GOT3 (cell line): Measurements from ENCODE around the gene RPS19.

Source experiments
- DNase-seq: peaks from one replicate; lab custom pipeline; 2025; ENCODE audit warnings: mixed read lengths; lab: John Stamatoyannopoulos, UW

RPS19 gene

DNA sequence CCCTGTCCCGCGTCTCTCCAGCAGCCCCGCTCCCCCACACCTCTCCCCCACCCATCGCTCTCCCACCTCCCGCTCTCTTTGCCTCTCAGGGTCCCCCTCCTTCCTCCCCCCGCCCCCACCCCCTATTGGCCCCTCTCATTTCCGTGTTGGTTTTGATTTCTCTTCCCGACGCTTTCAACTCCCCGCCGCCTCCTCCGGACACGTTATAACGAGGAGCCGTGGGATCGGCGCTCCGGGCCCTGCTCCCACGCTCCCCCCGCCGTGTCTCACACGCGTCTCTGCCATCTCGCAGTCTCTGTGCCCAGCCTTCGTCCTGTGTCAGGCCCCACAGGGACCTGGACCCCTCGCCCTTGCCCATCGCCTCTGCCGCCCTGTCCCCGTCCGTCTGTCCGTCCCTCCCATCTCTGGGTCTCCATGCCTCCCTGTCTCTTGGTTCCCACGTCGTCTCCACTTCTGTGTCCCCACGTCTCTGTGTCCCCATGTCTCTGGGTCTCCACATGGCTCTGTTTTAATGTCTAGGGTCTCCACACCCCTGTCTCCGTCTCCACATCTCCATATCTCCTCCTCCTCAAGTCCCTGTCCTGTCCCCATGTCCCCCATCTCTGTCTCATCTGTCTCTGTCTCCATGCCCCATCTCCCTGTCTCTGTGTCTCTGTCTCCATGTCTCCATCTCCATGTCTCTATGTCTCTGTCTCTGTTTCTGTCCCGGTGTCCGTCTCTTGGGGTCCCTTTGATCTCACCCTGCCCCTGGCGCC lies 55.1 kb downstream of the RPS19 start:
- DNase-seq = no peak

DNA sequence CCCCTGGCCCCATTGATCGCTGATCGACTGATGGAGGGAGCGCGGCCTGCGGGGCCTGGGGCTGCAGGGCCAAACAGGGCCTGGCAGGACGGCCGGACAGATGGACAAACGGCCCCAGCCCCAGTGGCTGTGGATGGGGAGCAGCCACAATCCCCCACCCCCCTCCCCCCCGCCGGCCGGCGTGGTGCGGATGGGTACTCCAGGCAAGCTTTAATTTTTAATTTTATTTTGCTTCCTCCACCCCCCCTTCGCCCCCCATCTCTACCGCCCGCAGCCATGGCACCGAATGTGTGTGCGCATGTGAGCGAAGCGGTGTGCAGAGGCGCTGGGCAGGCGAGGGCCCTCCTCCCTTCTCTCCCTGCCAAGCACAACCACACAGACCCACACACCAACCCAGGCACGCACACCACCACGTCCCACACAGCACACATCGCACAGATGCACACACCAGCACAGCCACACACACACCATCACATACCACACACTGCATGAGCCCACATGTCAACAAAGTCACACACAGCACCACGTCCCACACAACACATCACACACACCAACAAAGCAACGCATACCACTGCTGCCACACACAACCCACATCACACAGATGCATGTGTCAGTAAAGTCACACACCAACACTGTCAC lies 55.8 kb downstream of the RPS19 start:
- no peak for DNase-seq

DNA sequence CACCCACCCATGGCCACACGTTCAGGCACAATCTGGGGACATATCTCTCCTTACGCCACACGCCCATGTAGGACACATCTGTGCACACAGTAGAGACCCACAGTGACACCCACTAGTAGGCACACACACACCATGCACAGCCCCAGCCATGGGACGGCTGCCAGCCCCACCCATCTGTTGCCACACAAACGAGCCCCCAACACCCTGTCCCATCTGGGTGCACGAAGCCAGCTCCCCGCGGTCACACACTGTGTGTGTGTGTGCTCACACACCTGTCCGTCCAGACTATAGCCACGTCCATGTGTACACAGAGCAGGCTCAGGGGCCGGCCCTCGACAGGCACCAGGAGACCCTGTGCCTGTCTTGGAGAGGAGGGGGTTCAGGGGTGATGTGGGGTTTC lies 57.6 kb downstream of the RPS19 start:
- no peak for DNase-seq

DNA sequence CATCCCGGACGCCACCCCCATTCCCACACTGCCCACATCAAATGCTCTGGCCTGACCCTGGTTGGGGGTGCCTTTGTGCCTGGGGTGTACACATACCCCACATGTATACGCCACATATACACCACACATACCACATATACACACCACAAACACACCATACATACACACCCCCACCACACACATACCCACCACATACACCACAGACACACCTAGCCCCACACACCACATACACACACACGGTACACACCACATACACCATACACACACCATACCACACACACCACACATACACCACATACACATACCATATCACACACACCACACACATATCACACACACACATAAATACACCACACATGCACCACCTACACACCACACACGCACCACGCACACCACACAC lies 58.0 kb downstream of the RPS19 start:
- DNase-seq = no peak

DNA sequence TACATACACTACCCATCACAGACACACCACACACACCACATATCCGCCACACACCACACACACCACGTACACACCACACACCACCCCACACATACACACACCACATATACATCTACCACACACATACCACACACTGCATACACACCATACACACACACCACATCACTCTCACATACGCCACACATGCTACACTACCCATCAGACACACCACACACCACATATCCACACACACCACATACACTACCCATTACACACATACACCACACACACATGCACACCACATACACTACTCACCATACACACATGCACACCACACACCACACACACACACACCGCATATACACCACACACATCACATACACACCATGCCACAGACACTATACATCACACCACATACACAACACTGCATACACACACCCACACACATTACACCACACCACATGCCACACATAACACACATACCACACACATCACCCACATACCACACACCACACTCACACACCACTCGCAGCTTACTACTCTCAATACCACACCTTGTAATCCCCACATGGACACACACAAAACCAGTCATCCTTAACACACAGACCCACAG lies 58.7 kb downstream of the RPS19 start:
- no peak for DNase-seq

DNA sequence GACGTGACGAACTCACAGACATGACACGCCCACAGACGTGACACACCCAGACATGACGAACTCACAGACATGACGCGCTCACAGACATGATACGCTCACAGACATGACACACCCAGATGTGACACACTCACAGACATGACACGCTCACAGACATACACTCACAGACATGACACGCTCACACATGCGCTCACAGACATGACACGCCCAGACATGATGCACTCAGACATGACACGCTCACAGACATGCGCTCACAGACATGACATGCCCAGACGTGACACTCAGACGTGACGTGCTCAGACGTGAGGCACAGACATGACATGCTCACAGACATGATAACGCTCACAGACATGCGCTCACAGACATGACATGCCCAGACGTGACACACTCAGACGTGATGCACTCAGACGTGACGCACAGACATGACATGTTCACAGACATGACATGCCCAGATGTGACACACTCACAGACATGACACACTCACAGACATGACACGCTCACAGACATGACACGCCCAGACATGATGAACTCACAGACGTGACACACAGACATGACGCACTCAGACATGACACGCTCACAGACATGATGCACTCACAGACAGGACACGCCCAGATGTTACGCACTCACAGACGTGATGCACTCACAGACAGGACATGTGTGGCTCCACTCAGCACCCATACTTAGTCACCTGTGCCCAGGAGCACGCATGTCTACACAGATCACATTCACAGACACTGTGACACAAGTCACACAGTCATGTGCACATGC lies 60.1 kb downstream of the RPS19 start:
- no peak for DNase-seq

DNA sequence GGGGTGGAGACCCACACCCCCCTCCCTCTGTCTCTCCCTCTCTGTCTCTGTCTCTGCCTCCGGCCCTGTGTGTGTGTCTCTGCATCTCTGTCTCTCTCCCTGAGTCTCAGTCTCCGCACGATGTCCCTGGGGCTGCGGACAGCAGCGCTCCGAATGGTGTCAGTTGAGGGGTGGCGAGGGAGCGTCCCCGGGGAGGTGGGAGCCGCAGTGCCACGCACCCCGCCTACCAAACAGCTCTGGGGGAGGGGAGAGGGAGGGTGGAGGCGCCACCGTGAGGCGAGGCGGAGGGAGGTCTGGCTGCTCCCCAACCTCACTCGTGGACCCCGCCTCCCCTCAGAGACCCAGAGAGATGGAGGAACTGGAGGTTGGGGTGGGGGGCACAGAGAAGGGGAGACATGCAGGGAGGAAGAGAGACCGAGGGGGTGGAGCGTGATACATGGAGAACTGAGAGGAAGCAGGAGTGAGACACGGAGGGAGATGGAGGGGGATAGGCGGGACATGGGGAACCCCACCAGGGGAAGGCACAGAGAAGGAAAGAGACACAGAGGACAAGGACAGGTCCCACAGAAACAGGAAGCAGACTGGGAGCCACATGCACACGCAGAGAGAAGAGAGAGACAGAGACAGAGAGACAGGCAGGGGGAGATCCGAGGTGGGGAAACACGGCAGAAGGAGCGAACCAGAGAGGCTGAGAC lies 61.0 kb downstream of the RPS19 start:
- DNase-seq = no peak

DNA sequence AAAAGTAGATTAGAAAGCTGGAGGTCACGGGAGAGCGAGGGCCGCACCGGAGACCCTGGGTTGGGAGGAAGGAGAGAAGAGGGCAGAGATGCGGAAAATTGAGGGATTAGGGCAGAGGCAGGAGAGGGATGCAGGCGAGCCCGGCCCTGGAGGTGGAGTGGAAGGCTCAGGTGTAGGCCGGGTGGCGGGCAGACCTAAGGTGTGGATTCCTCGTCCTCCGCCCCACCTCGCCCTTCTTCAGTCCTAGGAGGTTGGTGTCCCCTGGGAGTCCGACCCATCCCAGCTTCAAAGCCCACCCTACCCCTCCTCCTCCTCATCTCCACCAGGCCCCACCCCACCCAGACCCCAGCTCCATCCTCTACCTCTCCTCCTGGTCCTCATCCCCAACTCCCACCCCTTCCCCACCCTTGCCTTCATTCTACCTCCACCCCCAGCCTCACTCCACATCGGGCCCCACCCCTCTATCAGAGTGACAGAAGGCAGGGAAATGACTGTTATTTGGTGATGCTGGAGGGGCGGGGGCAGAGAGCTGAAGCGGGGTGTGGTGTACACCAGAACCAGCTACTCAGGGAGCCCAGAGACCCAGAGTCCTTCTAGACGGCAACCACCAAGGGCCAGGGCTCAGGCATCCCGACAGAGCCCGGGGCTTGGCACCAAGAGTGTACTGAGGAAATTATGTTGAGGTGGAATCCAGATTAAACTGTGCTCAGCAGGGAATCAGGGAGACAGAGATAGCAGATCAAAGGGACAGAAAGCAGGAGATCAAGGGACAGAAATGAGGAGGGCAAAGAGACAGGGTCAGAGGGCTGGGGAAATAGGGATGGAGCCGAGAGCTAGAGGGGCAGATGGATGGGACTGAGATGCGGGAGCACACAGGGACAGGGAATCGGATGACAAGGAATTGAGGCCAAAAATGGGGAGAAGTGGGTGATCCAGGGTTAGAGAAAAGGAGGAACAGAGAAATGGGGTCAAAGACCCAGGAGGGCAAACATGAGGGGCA lies 61.8 kb downstream of the RPS19 start:
- no peak for DNase-seq
